ENCODE measurements around the gene ZNF782.
"Not testable (repeated sequence)": the region's sequence is repeated elsewhere in the genome, so short reads cannot be mapped to it uniquely, and the experiment has no call there.

ZNF782 gene

DNA sequence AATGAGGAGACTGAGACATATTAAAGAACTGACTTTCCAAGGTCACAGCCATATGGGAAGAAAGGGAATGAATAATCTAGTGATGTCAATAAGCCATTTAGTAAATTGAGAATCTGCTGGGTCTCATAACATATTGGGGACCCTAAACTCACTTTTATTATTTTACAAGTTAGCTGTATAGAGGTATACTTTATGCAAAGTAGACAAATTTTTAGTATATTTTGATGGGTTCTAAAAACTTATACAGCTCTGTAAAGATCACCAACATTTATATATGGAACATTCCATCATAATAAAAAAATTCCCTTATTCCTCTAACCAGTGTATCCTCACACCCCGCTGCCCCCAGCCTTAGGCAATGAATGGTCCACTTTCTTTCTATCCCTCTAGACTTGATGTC is 40.7 kb downstream of the ZNF782 start:
- Histone ChIP-seq H3K27me3 (ENCODE audit: control insufficient read depth in 3 of 3, insufficient read depth in 3 of 3, low read depth in 1 of 3, low read length in 3 of 3) (no peaks in the 10 kb centered on the region), H3K9me3 (replicated peaks in 1 of 2; ENCODE audit: control insufficient read depth in 2 of 2, insufficient read depth in 1 of 2, low read depth in 1 of 2, low read length in 2 of 2) (peaks cover 24 to 69% of the 10 kb centered on the region in 2 donors), H2AK5ac (ENCODE audit: low read depth, low read length) (no peak overlapping the region), H2BK5ac (ENCODE audit: low read length) (no peak overlapping the region), H2BK120ac (ENCODE audit: low read depth, low read length) (no peak overlapping the region), H3K4me1 (ENCODE audit: control insufficient read depth in 2 of 2, insufficient read depth in 1 of 2, low read depth in 1 of 2, low read length in 2 of 2) (no peaks in the 10 kb centered on the region), H3K18ac (ENCODE audit: low read length) (no peak overlapping the region), H3K27ac (replicated peaks; ENCODE audit: low read length) (no peak overlapping the region), H3K23ac (ENCODE audit: low read depth, low read length, poor library complexity) (no peak overlapping the region), H3K9ac (ENCODE audit: low read depth, low read length, poor library complexity) (no peak overlapping the region), H3K4me3 (ENCODE audit: low read length in 2 of 2) (no peak overlapping the region), H3K14ac (ENCODE audit: low read length) (no peak overlapping the region), H3K79me1 (ENCODE audit: low read depth, low read length) (no peaks in the 10 kb centered on the region), H4K91ac (ENCODE audit: low read depth, low read length, poor library complexity) (no peak overlapping the region), H3K36me3 (replicated peaks in 1 of 2; ENCODE audit: control insufficient read depth in 2 of 2, insufficient read depth in 2 of 2, low read length in 2 of 2) (peaks cover 4 to 19% of the 10 kb centered on the region in 2 donors), H2AFZ (ENCODE audit: low read length) (no peak overlapping the region), H3K4me2 (ENCODE audit: insufficient read depth, low read length, poor library complexity, severe bottlenecking) (no peak overlapping the region), H3K4ac (ENCODE audit: low read length) (no peak overlapping the region), H2BK15ac (ENCODE audit: low read length) (no peak overlapping the region), H2BK12ac (ENCODE audit: low read length) (no peak overlapping the region), H4K8ac (ENCODE audit: low read depth, low read length) (no peak overlapping the region)
- WGBS, 2 donors (ENCODE audit: extremely low coverage in 2 of 2, insufficient read length in 2 of 2, insufficient replicate concordance in 1 of 2), result no CpG with 5 or more reads among the region's 1 CpG
- DNase-seq (ENCODE audit: low spot score), result no peak

DNA sequence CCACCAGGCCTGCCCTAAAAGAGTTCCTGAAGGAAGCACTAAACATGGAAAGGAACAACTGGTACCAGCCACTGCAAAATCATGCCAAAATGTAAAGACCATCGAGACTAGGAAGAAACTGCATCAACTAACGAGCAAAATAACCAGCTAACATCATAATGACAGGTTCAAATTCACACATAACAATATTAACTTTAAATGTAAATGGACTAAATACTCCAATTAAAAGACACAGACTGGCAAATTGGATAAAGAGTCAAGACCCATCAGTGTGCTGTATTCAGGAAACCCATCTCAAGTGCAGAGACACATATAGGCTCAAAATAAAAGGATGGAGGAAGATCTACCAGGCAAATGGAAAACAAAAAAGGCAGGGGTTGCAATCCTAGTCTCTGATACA is 55.4 kb downstream of the ZNF782 start:
- H3K4me2 ChIP-seq (ENCODE audit: insufficient read depth, low read length, poor library complexity, severe bottlenecking); H3K79me1 ChIP-seq (ENCODE audit: low read depth, low read length); H2AK5ac ChIP-seq (ENCODE audit: low read depth, low read length); H4K8ac ChIP-seq (ENCODE audit: low read depth, low read length); H2BK5ac ChIP-seq (ENCODE audit: low read length); H3K14ac ChIP-seq (ENCODE audit: low read length); H3K4me1 ChIP-seq (ENCODE audit: control insufficient read depth in 2 of 2, insufficient read depth in 1 of 2, low read depth in 1 of 2, low read length in 2 of 2); H2BK12ac ChIP-seq (ENCODE audit: low read length); H3K18ac ChIP-seq (ENCODE audit: low read length); H3K4ac ChIP-seq (ENCODE audit: low read length); H4K91ac ChIP-seq (ENCODE audit: low read depth, low read length, poor library complexity); H3K23ac ChIP-seq (ENCODE audit: low read depth, low read length, poor library complexity); H2BK15ac ChIP-seq (ENCODE audit: low read length); DNase-seq (ENCODE audit: low spot score); H3K9ac ChIP-seq (ENCODE audit: low read depth, low read length, poor library complexity); H3K4me3 ChIP-seq (ENCODE audit: low read length in 2 of 2); H2BK120ac ChIP-seq (ENCODE audit: low read depth, low read length); H3K27me3 ChIP-seq (ENCODE audit: control insufficient read depth in 3 of 3, insufficient read depth in 3 of 3, low read depth in 1 of 3, low read length in 3 of 3); H2AFZ ChIP-seq (ENCODE audit: low read length); H3K27ac ChIP-seq (replicated peaks; ENCODE audit: low read length): not testable (repeated sequence)
- Histone ChIP-seq H3K36me3 (replicated peaks in 1 of 2; ENCODE audit: control insufficient read depth in 2 of 2, insufficient read depth in 2 of 2, low read length in 2 of 2) (peaks cover 12 to 15% of the 10 kb centered on the region in 2 donors), H3K9me3 (replicated peaks in 1 of 2; ENCODE audit: control insufficient read depth in 2 of 2, insufficient read depth in 1 of 2, low read depth in 1 of 2, low read length in 2 of 2) (peaks cover 27 to 37% of the 10 kb centered on the region in 2 donors)
- no CpG with 5 or more reads among the region's 2 CpGs for WGBS, 2 donors (ENCODE audit: extremely low coverage in 2 of 2, insufficient read length in 2 of 2, insufficient replicate concordance in 1 of 2)

DNA sequence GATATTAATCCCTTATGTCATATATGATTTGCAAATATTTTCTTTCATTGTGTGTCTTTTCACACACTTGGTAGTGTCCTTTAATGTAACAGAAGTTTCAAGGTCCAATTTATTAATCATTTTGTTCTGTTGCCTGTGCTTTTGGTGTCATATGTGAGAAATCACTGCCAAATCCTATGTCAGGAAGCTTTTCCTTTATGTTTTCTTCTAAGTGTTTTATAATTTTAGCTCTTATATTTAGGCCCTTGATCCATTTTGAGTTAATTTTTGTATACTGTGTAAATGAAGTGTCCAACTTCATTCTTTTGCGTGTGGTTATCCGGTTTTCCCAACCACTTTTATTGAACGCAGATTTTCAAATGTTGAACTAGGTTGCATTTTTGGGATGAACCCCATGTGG is 70.3 kb downstream of the ZNF782 start:
- no peak overlapping the region for H2BK5ac ChIP-seq (ENCODE audit: low read length)
- H4K8ac ChIP-seq (ENCODE audit: low read depth, low read length), result no peak overlapping the region
- H3K14ac ChIP-seq (ENCODE audit: low read length), result no peak overlapping the region
- no peak overlapping the region for H2BK15ac ChIP-seq (ENCODE audit: low read length)
- H2AK5ac ChIP-seq (ENCODE audit: low read depth, low read length), result no peak overlapping the region
- peaks cover 0 to 3% (median 0%) of the 10 kb centered on the region in 3 experiments for H3K27me3 ChIP-seq (ENCODE audit: control insufficient read depth in 3 of 3, insufficient read depth in 3 of 3, low read depth in 1 of 3, low read length in 3 of 3)
- no peak overlapping the region for H3K18ac ChIP-seq (ENCODE audit: low read length)
- no CpG with 5 or more reads among the region's 3 CpGs for WGBS, 2 donors (ENCODE audit: extremely low coverage in 2 of 2, insufficient read length in 2 of 2, insufficient replicate concordance in 1 of 2)
- DNase-seq (ENCODE audit: low spot score), result no peak
- peaks cover 0 to 3% of the 10 kb centered on the region in 2 donors for H3K4me1 ChIP-seq (ENCODE audit: control insufficient read depth in 2 of 2, insufficient read depth in 1 of 2, low read depth in 1 of 2, low read length in 2 of 2)
- H3K79me1 ChIP-seq (ENCODE audit: low read depth, low read length), result no peaks in the 10 kb centered on the region
- H3K4ac ChIP-seq (ENCODE audit: low read length), result no peak overlapping the region
- H2BK120ac ChIP-seq (ENCODE audit: low read depth, low read length), result no peak overlapping the region
- no peak overlapping the region for H3K23ac ChIP-seq (ENCODE audit: low read depth, low read length, poor library complexity)
- no peak overlapping the region for H3K4me3 ChIP-seq (ENCODE audit: low read length in 2 of 2)
- H2BK12ac ChIP-seq (ENCODE audit: low read length), result no peak overlapping the region
- H3K27ac ChIP-seq (replicated peaks; ENCODE audit: low read length), result no peak overlapping the region
- H3K9ac ChIP-seq (ENCODE audit: low read depth, low read length, poor library complexity), result no peak overlapping the region
- H4K91ac ChIP-seq (ENCODE audit: low read depth, low read length, poor library complexity), result no peak overlapping the region
- H3K9me3 ChIP-seq (replicated peaks in 1 of 2; ENCODE audit: control insufficient read depth in 2 of 2, insufficient read depth in 1 of 2, low read depth in 1 of 2, low read length in 2 of 2), result peaks cover 6 to 10% of the 10 kb centered on the region in 2 donors
- H3K4me2 ChIP-seq (ENCODE audit: insufficient read depth, low read length, poor library complexity, severe bottlenecking), result no peak overlapping the region
- no peaks in the 10 kb centered on the region for H3K36me3 ChIP-seq (replicated peaks in 1 of 2; ENCODE audit: control insufficient read depth in 2 of 2, insufficient read depth in 2 of 2, low read length in 2 of 2)
- no peak overlapping the region for H2AFZ ChIP-seq (ENCODE audit: low read length)

DNA sequence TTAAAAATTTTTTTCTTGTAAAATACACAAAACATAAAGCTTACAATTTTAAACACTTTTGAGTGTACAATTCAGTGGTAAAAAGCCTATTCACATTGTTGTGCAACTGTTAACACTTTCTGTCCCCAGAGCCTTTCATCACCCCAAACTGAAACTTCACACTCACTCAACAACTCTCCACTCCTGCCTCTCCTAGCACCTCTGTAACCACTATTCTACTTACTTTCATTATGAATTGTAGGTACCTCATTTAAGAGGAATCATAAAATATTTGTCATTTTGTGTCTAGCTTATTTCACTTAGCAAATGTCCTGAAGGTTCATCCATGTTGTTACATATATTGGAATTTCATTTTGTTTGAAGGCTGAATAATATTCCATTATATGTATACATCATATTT is 72.1 kb downstream of the ZNF782 start:
- Histone ChIP-seq H3K4me2 (ENCODE audit: insufficient read depth, low read length, poor library complexity, severe bottlenecking) (no peak overlapping the region), H3K27ac (replicated peaks; ENCODE audit: low read length) (no peak overlapping the region), H3K4me3 (ENCODE audit: low read length in 2 of 2) (no peak overlapping the region), H3K79me1 (ENCODE audit: low read depth, low read length) (no peaks in the 10 kb centered on the region), H2BK12ac (ENCODE audit: low read length) (no peak overlapping the region), H3K23ac (ENCODE audit: low read depth, low read length, poor library complexity) (no peak overlapping the region), H3K9ac (ENCODE audit: low read depth, low read length, poor library complexity) (no peak overlapping the region), H3K18ac (ENCODE audit: low read length) (no peak overlapping the region), H3K14ac (ENCODE audit: low read length) (no peak overlapping the region), H2AFZ (ENCODE audit: low read length) (no peak overlapping the region), H2BK5ac (ENCODE audit: low read length) (no peak overlapping the region), H2BK15ac (ENCODE audit: low read length) (no peak overlapping the region), H3K4ac (ENCODE audit: low read length) (no peak overlapping the region), H3K9me3 (replicated peaks in 1 of 2; ENCODE audit: control insufficient read depth in 2 of 2, insufficient read depth in 1 of 2, low read depth in 1 of 2, low read length in 2 of 2) (peaks cover 6 to 8% of the 10 kb centered on the region in 2 donors), H3K36me3 (replicated peaks in 1 of 2; ENCODE audit: control insufficient read depth in 2 of 2, insufficient read depth in 2 of 2, low read length in 2 of 2) (no peaks in the 10 kb centered on the region), H4K91ac (ENCODE audit: low read depth, low read length, poor library complexity) (no peak overlapping the region), H3K27me3 (ENCODE audit: control insufficient read depth in 3 of 3, insufficient read depth in 3 of 3, low read depth in 1 of 3, low read length in 3 of 3) (no peaks in the 10 kb centered on the region), H4K8ac (ENCODE audit: low read depth, low read length) (no peak overlapping the region), H2AK5ac (ENCODE audit: low read depth, low read length) (no peak overlapping the region), H2BK120ac (ENCODE audit: low read depth, low read length) (no peak overlapping the region), H3K4me1 (ENCODE audit: control insufficient read depth in 2 of 2, insufficient read depth in 1 of 2, low read depth in 1 of 2, low read length in 2 of 2) (peaks cover 0 to 4% of the 10 kb centered on the region in 2 donors)
- no peak for DNase-seq (ENCODE audit: low spot score)

Data from neuronal stem cell (in vitro differentiated cells).